K562 (cell line): ENCODE results near the gene MTA2. TPM values are rescaled to one million over a fixed set of nuclear protein-coding genes. Genes with fewer than 3 reads are reported as not detected.

Experiments
- CCNT2 ChIP-seq: IDR thresholded peaks from 2 replicates; pipeline ENCODE4 v1.6.1; 2011; ENCODE audit warnings: borderline replicate concordance, low read depth, mild to moderate bottlenecking, moderate library complexity, mixed read lengths, low read length; ENCODE audit not compliant: insufficient read length; ENCODE audit errors: extremely low read depth
- CREB1 ChIP-seq, 2 experiments: sonication (generic) in 1 of 2; formaldehyde crosslinking in 1 of 2; IDR thresholded peaks; 2 replicates each; pipeline versions ENCODE4 v1.6.1 to v1.8.0; 2012 to 2022; ENCODE audit warnings: inconsistent platforms in 1 of 2, mild to moderate bottlenecking in 1 of 2, missing genetic modification reagents in 1 of 2, moderate library complexity in 1 of 2
- POLR2A ChIP-seq: fragments of 450-650 bp; conservative IDR thresholded peaks from 2 replicates; pipeline ENCODE4 v1.6.1; 2016
- RAD51 ChIP-seq: fragments of 450-650 bp; IDR thresholded peaks from 2 replicates; pipeline ENCODE4 v1.7.1; 2016; ENCODE audit warnings: low read depth, mild to moderate bottlenecking, borderline replicate concordance
- TARDBP ChIP-seq: fragments of 450-650 bp; IDR thresholded peaks from 2 replicates; pipeline ENCODE4 v1.6.1; 2016
- U2AF2 ChIP-seq: fragments of 200-400 bp; formaldehyde crosslinking; optimal IDR thresholded peaks from 2 replicates; pipeline ENCODE3; 2017; ENCODE audit warnings: low read depth, mild to moderate bottlenecking, low read length
- YY1 ChIP-seq, 3 experiments: IDR thresholded peaks; 2 replicates each; pipeline ENCODE4 v1.6.1; 2011; ENCODE audit warnings: low read length in 2 of 3, mild to moderate bottlenecking in 2 of 3, moderate library complexity in 2 of 3, borderline replicate concordance in 1 of 3, control low read depth in 1 of 3, low read depth in 1 of 3; ENCODE audit not compliant: insufficient read depth in 3 of 3, insufficient replicate concordance in 2 of 3, control insufficient read depth in 1 of 3, insufficient read length in 1 of 3; ENCODE audit errors: extremely low read depth in 1 of 3
- ZNF134 ChIP-seq: fragments of 250-450 bp; sonication (Bioruptor Pico); conservative IDR thresholded peaks from 2 replicates; pipeline ENCODE4 v1.4.0; 2020
- ZNF232 ChIP-seq: sonication (generic); formaldehyde crosslinking; IDR thresholded peaks from 2 replicates; pipeline ENCODE4 v1.8.0; 2022; ENCODE audit warnings: mild to moderate bottlenecking, missing genetic modification reagents
- ZNF408 ChIP-seq: fragments of 250-450 bp; sonication (Bioruptor Pico); IDR thresholded peaks from 2 replicates; pipeline ENCODE4 v1.4.0; 2020; ENCODE audit warnings: low read depth, mild to moderate bottlenecking, moderate library complexity
- ZNF77 ChIP-seq: fragments of 250-450 bp; sonication (Bioruptor Pico); IDR thresholded peaks from 2 replicates; pipeline ENCODE4 v1.5.0; 2020
- ZNF830 ChIP-seq: fragments of 250-450 bp; sonication (Bioruptor Pico); IDR thresholded peaks from 2 replicates; pipeline ENCODE4 v1.5.0; 2021; ENCODE audit warnings: mild to moderate bottlenecking
- polyA plus RNA-seq, 8 experiments: library from polyadenylated mRNA; depleted of rRNA in 4 of 8; stranded (reverse) in 5 of 8; unstranded in 3 of 8; fragments of >200 nt; fragmentation: Nextera tagmentation in 2 of 8; fragmentation: Illumina TruSeq in 1 of 8; extraction: Ambion mirVana in 2 of 8; extraction: Trizol in 1 of 8; gene quantifications; 2 replicates each; pipeline versions ENCODE4 v1.2.1 to v1.2.3, GENCODE V29; 2011 to 2014; ENCODE audit warnings: inconsistent platforms in 1 of 8, missing spikeins in 1 of 8
- total RNA-seq, 7 experiments: library from RNA; depleted of rRNA in 6 of 7; stranded (reverse); fragments of >200 nt in 6 of 7; fragmentation: Illumina TruSeq in 2 of 7; extraction: Trizol in 2 of 7; gene quantifications; 2 replicates each; pipeline versions ENCODE4 v1.2.1 to v1.2.3, GENCODE V29; 2011 to 2021; ENCODE audit warnings: low replicate concordance in 1 of 7
- TF ChIP-seq, protein P1 (sequence below): fragments of 250-450 bp; sonication (Bioruptor Pico); IDR thresholded peaks from 2 replicates; pipeline ENCODE4 v1.4.0; 2020; ENCODE audit warnings: mild to moderate bottlenecking, moderate library complexity
- TF ChIP-seq, protein P2 (sequence below), 2 experiments: IDR thresholded peaks in 1 of 2; conservative IDR thresholded peaks in 1 of 2; 2 replicates each; pipeline ENCODE4 v1.6.1; 2016; ENCODE audit warnings: low read depth in 2 of 2, mild to moderate bottlenecking in 1 of 2, missing compliant biosample characterization in 1 of 2, missing genetic modification characterization in 1 of 2, moderate library complexity in 1 of 2
- TF ChIP-seq, protein P3 (sequence below): fragments of 450-650 bp; IDR thresholded peaks from 2 replicates; pipeline ENCODE4 v1.6.1; 2017; ENCODE audit warnings: antibody characterized with exemption
- TF ChIP-seq, protein P4 (sequence below): fragments of 250-450 bp; sonication (Bioruptor Pico); IDR thresholded peaks from 2 replicates; pipeline ENCODE4 v1.8.0; 2022; ENCODE audit warnings: moderate library complexity, mild to moderate bottlenecking, inconsistent platforms

Gene MTA2
- total and polyA plus RNA-seq, 9 of the 15 experiments (the other 6 are each of a cell fraction or from before 2014, with no cell fraction given), result 6.2 to 220 (median 172) TPM

DNA sequence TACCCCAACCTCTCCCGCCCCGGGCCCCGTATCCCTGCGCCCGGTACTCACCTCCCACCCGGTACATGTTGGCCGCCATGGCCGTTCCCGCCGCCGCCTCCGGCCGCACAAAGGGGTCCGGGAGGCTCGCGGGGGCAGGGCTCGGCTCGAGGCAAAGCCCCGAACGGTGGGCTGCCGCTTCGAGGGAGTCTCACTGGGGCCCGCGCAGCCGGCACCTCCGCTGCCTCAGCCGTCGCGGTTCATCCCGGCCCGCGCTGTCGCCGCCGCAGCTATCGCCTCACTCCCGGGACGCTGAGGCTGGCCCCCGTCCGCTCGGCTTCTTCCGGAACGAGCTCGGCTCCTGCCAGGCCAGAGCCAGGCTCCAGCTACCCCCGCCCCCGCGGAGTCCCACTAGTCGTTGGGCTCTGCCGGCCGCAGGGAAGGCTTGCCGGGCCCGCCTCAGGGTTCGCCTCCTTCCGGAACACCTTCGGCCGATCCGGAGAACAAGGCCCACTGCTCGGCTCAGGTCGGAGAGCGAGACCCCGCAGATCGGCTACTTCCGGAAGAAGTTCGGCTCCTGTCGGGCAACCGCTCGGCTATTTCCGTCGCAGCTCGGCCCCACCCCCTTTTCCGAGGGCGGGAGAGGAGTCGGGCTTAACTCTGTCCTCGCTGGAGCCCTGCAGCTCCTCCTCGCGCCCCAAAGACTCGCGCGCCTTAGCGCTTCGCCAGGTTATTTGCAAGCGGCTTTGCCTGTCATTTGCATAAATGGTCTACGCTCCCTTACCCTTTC is at the start of gene MTA2 (continued):
- no peak for TF ChIP-seq ZNF134 (CRISPR knock-in tag)
- TF ChIP-seq, protein P1, sequence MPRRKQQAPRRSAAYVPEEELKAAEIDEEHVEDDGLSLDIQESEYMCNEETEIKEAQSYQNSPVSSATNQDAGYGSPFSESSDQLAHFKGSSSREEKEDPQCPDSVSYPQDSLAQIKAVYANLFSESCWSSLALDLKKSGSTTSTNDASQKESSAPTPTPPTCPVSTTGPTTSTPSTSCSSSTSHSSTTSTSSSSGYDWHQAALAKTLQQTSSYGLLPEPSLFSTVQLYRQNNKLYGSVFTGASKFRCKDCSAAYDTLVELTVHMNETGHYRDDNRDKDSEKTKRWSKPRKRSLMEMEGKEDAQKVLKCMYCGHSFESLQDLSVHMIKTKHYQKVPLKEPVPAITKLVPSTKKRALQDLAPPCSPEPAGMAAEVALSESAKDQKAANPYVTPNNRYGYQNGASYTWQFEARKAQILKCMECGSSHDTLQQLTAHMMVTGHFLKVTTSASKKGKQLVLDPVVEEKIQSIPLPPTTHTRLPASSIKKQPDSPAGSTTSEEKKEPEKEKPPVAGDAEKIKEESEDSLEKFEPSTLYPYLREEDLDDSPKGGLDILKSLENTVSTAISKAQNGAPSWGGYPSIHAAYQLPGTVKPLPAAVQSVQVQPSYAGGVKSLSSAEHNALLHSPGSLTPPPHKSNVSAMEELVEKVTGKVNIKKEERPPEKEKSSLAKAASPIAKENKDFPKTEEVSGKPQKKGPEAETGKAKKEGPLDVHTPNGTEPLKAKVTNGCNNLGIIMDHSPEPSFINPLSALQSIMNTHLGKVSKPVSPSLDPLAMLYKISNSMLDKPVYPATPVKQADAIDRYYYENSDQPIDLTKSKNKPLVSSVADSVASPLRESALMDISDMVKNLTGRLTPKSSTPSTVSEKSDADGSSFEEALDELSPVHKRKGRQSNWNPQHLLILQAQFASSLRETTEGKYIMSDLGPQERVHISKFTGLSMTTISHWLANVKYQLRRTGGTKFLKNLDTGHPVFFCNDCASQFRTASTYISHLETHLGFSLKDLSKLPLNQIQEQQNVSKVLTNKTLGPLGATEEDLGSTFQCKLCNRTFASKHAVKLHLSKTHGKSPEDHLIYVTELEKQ, result no peak
- TF ChIP-seq, protein P2, sequence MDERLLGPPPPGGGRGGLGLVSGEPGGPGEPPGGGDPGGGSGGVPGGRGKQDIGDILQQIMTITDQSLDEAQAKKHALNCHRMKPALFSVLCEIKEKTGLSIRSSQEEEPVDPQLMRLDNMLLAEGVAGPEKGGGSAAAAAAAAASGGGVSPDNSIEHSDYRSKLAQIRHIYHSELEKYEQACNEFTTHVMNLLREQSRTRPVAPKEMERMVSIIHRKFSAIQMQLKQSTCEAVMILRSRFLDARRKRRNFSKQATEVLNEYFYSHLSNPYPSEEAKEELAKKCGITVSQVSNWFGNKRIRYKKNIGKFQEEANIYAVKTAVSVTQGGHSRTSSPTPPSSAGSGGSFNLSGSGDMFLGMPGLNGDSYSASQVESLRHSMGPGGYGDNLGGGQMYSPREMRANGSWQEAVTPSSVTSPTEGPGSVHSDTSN (CRISPR knock-in tag; IDR thresholded peaks at IDR 0.05; ENCODE audit: low read depth), result no peak
- TF ChIP-seq, protein P2 (tag; conservative IDR thresholded peaks at IDR 0.05; ENCODE audit: low read depth), result no peak
- TF ChIP-seq YY1 (IDR thresholded peaks at IDR 0.05; ENCODE audit: borderline replicate concordance in 1 of 3, control insufficient read depth in 1 of 3, extremely low read depth in 1 of 3, insufficient read depth in 3 of 3, insufficient read length in 1 of 3, insufficient replicate concordance in 2 of 3, low read depth in 1 of 3, low read length in 2 of 3), result peak in 2 of 3 experiments; percentile 75 to 80
- 0 out of 2 replicates have a peak, but pooled peaks have one; percentile 36 for TF ChIP-seq ZNF830 (CRISPR knock-in tag)
- TF ChIP-seq POLR2A, result peak; percentile 81
- TF ChIP-seq U2AF2, result no peak
- TF ChIP-seq, protein P3, sequence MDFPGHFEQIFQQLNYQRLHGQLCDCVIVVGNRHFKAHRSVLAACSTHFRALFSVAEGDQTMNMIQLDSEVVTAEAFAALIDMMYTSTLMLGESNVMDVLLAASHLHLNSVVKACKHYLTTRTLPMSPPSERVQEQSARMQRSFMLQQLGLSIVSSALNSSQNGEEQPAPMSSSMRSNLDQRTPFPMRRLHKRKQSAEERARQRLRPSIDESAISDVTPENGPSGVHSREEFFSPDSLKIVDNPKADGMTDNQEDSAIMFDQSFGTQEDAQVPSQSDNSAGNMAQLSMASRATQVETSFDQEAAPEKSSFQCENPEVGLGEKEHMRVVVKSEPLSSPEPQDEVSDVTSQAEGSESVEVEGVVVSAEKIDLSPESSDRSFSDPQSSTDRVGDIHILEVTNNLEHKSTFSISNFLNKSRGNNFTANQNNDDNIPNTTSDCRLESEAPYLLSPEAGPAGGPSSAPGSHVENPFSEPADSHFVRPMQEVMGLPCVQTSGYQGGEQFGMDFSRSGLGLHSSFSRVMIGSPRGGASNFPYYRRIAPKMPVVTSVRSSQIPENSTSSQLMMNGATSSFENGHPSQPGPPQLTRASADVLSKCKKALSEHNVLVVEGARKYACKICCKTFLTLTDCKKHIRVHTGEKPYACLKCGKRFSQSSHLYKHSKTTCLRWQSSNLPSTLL, result no peak
- TF ChIP-seq ZNF408 (CRISPR knock-in tag), result no peak
- no peak for TF ChIP-seq RAD51
- TF ChIP-seq, protein P4, sequence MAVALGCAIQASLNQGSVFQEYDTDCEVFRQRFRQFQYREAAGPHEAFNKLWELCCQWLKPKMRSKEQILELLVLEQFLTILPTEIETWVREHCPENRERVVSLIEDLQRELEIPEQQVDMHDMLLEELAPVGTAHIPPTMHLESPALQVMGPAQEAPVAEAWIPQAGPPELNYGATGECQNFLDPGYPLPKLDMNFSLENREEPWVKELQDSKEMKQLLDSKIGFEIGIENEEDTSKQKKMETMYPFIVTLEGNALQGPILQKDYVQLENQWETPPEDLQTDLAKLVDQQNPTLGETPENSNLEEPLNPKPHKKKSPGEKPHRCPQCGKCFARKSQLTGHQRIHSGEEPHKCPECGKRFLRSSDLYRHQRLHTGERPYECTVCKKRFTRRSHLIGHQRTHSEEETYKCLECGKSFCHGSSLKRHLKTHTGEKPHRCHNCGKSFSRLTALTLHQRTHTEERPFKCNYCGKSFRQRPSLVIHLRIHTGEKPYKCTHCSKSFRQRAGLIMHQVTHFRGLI (CRISPR knock-in tag), result no peak
- TF ChIP-seq CREB1 (IDR thresholded peaks at IDR 0.05), result 0 out of 2 replicates have a peak, but pooled peaks have one; percentile 13
- no peak for TF ChIP-seq CREB1 (CRISPR knock-in tag; IDR thresholded peaks at IDR 0.05)
- TF ChIP-seq TARDBP, result no peak
- TF ChIP-seq ZNF232 (CRISPR knock-in tag), result no peak
- TF ChIP-seq ZNF77 (CRISPR knock-in tag), result no peak
- TF ChIP-seq CCNT2, result peak; percentile 74
